ENCODE results near the gene TCP1.

GRCh38 chr6:159739341-159739740 lies 50.1 kb downstream of the TCP1 start:
- TF ChIP-seq POLR2A (IDR thresholded peaks at IDR 0.05) (no peak), CTCF (IDR thresholded peaks at IDR 0.05) (no peak)
